ENCODE measurements around the gene RPS8.
A peak's percentile ranks its signal among the peaks of the same experiment; 100 is the strongest.

Gene RPS8

GRCh38 chr1:44798481-44799365, 23.4 kb downstream of the RPS8 start:
- TF ChIP-seq, protein P1, sequence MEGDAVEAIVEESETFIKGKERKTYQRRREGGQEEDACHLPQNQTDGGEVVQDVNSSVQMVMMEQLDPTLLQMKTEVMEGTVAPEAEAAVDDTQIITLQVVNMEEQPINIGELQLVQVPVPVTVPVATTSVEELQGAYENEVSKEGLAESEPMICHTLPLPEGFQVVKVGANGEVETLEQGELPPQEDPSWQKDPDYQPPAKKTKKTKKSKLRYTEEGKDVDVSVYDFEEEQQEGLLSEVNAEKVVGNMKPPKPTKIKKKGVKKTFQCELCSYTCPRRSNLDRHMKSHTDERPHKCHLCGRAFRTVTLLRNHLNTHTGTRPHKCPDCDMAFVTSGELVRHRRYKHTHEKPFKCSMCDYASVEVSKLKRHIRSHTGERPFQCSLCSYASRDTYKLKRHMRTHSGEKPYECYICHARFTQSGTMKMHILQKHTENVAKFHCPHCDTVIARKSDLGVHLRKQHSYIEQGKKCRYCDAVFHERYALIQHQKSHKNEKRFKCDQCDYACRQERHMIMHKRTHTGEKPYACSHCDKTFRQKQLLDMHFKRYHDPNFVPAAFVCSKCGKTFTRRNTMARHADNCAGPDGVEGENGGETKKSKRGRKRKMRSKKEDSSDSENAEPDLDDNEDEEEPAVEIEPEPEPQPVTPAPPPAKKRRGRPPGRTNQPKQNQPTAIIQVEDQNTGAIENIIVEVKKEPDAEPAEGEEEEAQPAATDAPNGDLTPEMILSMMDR (IDR thresholded peaks at IDR 0.05; ENCODE audit: insufficient read depth, low read depth, low read length, missing control alignments): no peak
- no peak for DNase-seq (ENCODE audit: low read depth)
- no peak overlapping the region for H3K4me3 ChIP-seq (ENCODE audit: low read depth, low read length)

DNA sequence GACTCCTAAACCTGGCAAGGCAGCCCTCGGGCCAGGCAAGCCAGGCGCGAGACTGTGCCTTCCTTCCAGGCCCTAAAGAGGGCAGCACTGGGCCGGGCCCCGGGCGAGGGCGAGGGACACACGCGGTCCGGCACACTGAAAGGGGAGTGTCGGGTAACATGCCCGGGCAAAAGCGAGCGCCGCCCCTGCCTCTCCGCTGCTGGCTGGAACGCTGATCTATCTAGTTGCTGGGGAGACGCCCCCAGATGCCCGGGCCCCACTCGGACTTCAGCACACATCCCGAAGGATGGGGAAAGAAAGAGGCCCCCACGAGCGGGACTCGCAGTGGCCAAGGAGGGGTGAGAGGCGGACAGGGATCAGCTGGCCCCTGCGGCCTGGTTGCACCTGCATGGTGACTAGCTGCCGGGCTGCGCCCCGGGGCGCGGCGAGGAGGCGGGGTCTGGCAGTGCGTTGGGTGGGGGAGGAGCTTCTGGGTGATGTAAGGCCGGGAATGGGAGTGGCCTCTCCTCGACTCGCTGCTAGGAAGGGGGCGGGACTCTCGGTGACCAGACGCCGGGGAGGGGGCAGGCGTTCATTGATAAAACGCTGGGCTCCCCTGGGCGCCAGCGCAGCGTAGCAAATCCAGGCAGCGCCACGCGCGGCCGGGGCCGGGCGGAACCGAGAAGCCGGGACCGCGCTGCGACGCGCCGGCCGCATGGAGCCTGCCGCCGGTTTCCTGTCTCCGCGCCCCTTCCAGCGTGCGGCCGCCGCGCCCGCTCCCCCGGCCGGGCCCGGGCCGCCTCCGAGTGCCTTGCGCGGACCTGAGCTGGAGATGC, 24.6 kb downstream of the RPS8 start, which contains the start of gene PLK3:
PLK3 (plus strand) TSS at position 608 of the 815 bp plus-strand sequence; CDS start at position 695, 87 bp downstream.
- peak; percentile 99 for DNase-seq (ENCODE audit: low read depth)
- TF ChIP-seq, protein P1 (IDR thresholded peaks at IDR 0.05; ENCODE audit: insufficient read depth, low read depth, low read length, missing control alignments): peak; percentile 91
- H3K4me3 ChIP-seq (ENCODE audit: low read depth, low read length): peak within 1 kb of the TSS; percentile 91

DNA sequence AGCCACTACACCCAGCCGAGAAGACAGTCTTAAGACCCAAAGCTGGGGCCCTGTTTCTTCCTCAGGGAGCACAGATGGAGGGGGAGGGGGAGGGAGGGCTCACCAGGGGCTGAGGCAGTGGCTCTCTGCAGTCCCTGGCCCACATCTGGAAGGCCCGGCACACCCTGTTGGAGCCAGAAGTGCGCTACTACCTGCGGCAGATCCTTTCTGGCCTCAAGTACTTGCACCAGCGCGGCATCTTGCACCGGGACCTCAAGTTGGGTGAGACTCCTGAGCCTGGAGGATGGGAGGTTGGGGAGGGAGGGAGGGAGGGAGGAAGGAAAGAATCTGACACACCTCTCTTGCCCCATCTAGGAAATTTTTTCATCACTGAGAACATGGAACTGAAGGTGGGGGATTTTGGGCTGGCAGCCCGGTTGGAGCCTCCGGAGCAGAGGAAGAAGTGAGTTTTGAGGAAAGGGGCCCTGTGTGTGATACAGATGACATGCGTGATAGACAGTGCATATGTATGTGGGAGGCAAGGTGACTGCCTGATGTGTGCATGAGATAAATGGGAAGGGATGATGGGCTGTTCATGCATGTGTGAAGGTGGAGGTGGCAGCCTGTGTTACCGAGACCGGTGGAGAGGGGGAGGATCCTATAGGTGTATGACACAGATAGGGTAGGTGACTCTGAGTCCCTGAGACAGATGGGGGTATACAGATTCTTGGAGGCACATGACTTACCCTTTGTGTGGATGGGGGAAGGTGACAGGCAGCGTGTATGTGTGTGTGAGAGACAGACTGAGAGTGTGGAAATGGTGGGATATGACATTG, 26.4 kb downstream of the RPS8 start:
- DNase-seq (ENCODE audit: low read depth): no peak
- peak overlapping the region; percentile 91 for H3K4me3 ChIP-seq (ENCODE audit: low read depth, low read length)
- TF ChIP-seq, protein P1 (IDR thresholded peaks at IDR 0.05; ENCODE audit: insufficient read depth, low read depth, low read length, missing control alignments): no peak

GRCh38 chr1:44802306-44803061, 27.1 kb downstream of the RPS8 start:
- TF ChIP-seq, protein P1 (IDR thresholded peaks at IDR 0.05; ENCODE audit: insufficient read depth, low read depth, low read length, missing control alignments): no peak
- no peak for DNase-seq (ENCODE audit: low read depth)
- H3K4me3 ChIP-seq (ENCODE audit: low read depth, low read length): peak overlapping the region; percentile 91

- DNase-seq (ENCODE audit: low read depth): no peak
- TF ChIP-seq, protein P1 (IDR thresholded peaks at IDR 0.05; ENCODE audit: insufficient read depth, low read depth, low read length, missing control alignments): no peak
- no peak overlapping the region for H3K4me3 ChIP-seq (ENCODE audit: low read depth, low read length)
Observed at GRCh38 chr1:44803062-44803311, 27.6 kb downstream of the RPS8 start.

All from GM12865 (cell line).